H1 (cell line): Measurements from ENCODE around the gene ZNF665. TPM values are rescaled to one million over a fixed set of nuclear protein-coding genes. Genes with fewer than 3 reads are reported as not detected.

Experiments used
- CTCF ChIA-PET: fragments of 300-600 bp; sonication (Branson Sonifier 250); formaldehyde crosslinking; loops from one replicate; lab custom pipeline; 2021; ENCODE audit not compliant: partially characterized antibody; lab: Charles Lee
- POLR2A ChIA-PET: fragments of 300-600 bp; sonication (Branson Sonifier 250); formaldehyde crosslinking; loops from one replicate; lab custom pipeline; 2021; ENCODE audit warnings: inconsistent platforms; ENCODE audit not compliant: partially characterized antibody; lab: Charles Lee
- DNase-seq, 2 experiments: peaks; one replicate each; pipeline versions ENCODE4 v3.0.0 to v3.0.0-alpha.2; 2010 to 2022; ENCODE audit warnings: low spot score in 2 of 2, low read depth in 1 of 2, mixed read lengths in 1 of 2
- FAIRE-seq: peaks from 2 replicates; lab custom pipeline; 2011; peaks lifted over from hg19 to GRCh38; lab: Jason Lieb, UNC
- H2AFZ ChIP-seq: 2 replicates; pipeline ENCODE4 v1.8.1; 2012; ENCODE audit warnings: low read length, inconsistent platforms
- H2AK5ac ChIP-seq: 2 replicates; pipeline ENCODE4 v1.6.1; 2013; ENCODE audit warnings: low read depth, low read length
- H2BK120ac ChIP-seq: replicated peaks from 2 replicates; pipeline ENCODE3; 2013; ENCODE audit warnings: low read depth, low read length, inconsistent platforms
- H2BK12ac ChIP-seq: 2 replicates; pipeline ENCODE4 v1.6.1; 2013; ENCODE audit warnings: low read depth, low read length
- H2BK15ac ChIP-seq: 2 replicates; pipeline ENCODE4 v1.6.1; 2013; ENCODE audit warnings: low read length
- H2BK20ac ChIP-seq: 2 replicates; pipeline ENCODE4 v1.6.1; 2013; ENCODE audit warnings: low read length
- H2BK5ac ChIP-seq: 2 replicates; pipeline ENCODE4 v1.6.1; 2013; ENCODE audit warnings: low read depth, low read length
- H3K14ac ChIP-seq: 2 replicates; pipeline ENCODE4 v1.6.1; 2013; ENCODE audit warnings: inconsistent platforms; ENCODE audit not compliant: insufficient read length
- H3K18ac ChIP-seq: 2 replicates; pipeline ENCODE4 v1.6.1; 2013; ENCODE audit warnings: low read length; ENCODE audit errors: extremely low read depth
- H3K23ac ChIP-seq: 2 replicates; pipeline ENCODE4 v1.6.1; 2013; ENCODE audit warnings: inconsistent platforms; ENCODE audit not compliant: insufficient read length
- H3K23me2 ChIP-seq: 2 replicates; pipeline ENCODE4 v1.6.1; 2013; ENCODE audit warnings: low read depth, low read length
- H3K27ac ChIP-seq: 2 replicates; pipeline ENCODE4 v1.6.1; 2011; ENCODE audit warnings: low read depth, low read length, inconsistent platforms
- H3K27me3 ChIP-seq, 4 experiments: replicated peaks in 1 of 4; 1 replicate in 1 of 4; 2 replicates in 3 of 4; pipeline versions ENCODE4 v1.6.1 to v1.8.1; 2011 to 2013; ENCODE audit warnings: low read length in 3 of 4, mild to moderate bottlenecking in 3 of 4, inconsistent platforms in 2 of 4, mixed read lengths in 2 of 4, moderate library complexity in 1 of 4; ENCODE audit not compliant: control insufficient read depth in 3 of 4, insufficient read depth in 3 of 4; ENCODE audit errors: extremely low read depth in 1 of 4
- H3K36me3 ChIP-seq, 4 experiments: 2 replicates each; pipeline versions ENCODE4 v1.6.1 to v1.8.1; 2011 to 2013; ENCODE audit warnings: mild to moderate bottlenecking in 4 of 4, low read length in 3 of 4, moderate library complexity in 2 of 4, control low read depth in 1 of 4, inconsistent platforms in 1 of 4; ENCODE audit not compliant: insufficient read depth in 4 of 4, control insufficient read depth in 2 of 4
- H3K4ac ChIP-seq: replicated peaks from 2 replicates; pipeline ENCODE3; 2013; ENCODE audit warnings: low read length, low read depth, mixed read lengths, inconsistent platforms; ENCODE audit not compliant: insufficient read length
- H3K4me1 ChIP-seq, 4 experiments: replicated peaks in 1 of 4; 1 replicate in 1 of 4; 2 replicates in 3 of 4; pipeline versions ENCODE4 v1.6.1 to v1.8.1; 2011 to 2013; ENCODE audit warnings: low read length in 3 of 4, inconsistent platforms in 2 of 4, mixed read lengths in 1 of 4; ENCODE audit not compliant: insufficient read depth in 4 of 4, control insufficient read depth in 3 of 4
- H3K4me2 ChIP-seq, 2 experiments: 2 replicates each; pipeline versions ENCODE4 v1.6.1 to v1.8.1; 2011 to 2013; ENCODE audit warnings: low read depth in 2 of 2, low read length in 2 of 2, control low read depth in 1 of 2, inconsistent platforms in 1 of 2, mild to moderate bottlenecking in 1 of 2; ENCODE audit not compliant: insufficient read depth in 1 of 2
- H3K4me3 ChIP-seq, 4 experiments: fragments of 200-600, 300-600 bp in 1 of 4; sonication (generic), shearing (Covaris generic), sonication (Bioruptor Twin) in 1 of 4; 2 replicates each; pipeline versions ENCODE4 v1.5.1 to v1.8.1; 2011 to 2016; ENCODE audit warnings: low read length in 4 of 4, low read depth in 3 of 4, control low read depth in 2 of 4, inconsistent platforms in 2 of 4, mild to moderate bottlenecking in 2 of 4, mixed read lengths in 1 of 4, moderate library complexity in 1 of 4; ENCODE audit not compliant: insufficient read depth in 2 of 4; ENCODE audit errors: extremely low read depth in 1 of 4
- H3K56ac ChIP-seq: replicated peaks from 2 replicates; pipeline ENCODE3; 2013; ENCODE audit warnings: low read depth, mild to moderate bottlenecking, mixed read lengths, low read length, inconsistent platforms; ENCODE audit not compliant: insufficient read length
- H3K79me1 ChIP-seq: 2 replicates; pipeline ENCODE4 v1.6.1; 2013; ENCODE audit warnings: low read depth, low read length, control low read depth
- H3K79me2 ChIP-seq, 2 experiments: 2 replicates each; pipeline versions ENCODE4 v1.6.1 to v1.8.1; 2012 to 2013; ENCODE audit warnings: low read length in 2 of 2, mild to moderate bottlenecking in 2 of 2, inconsistent platforms in 1 of 2; ENCODE audit not compliant: insufficient read depth in 2 of 2, control insufficient read depth in 1 of 2
- H3K9ac ChIP-seq, 4 experiments: replicated peaks in 1 of 4; 1 replicate in 1 of 4; 2 replicates in 3 of 4; pipeline versions ENCODE4 v1.6.1 to v1.8.1; 2011 to 2013; ENCODE audit warnings: low read depth in 3 of 4, low read length in 3 of 4, control low read depth in 2 of 4, mild to moderate bottlenecking in 2 of 4, moderate library complexity in 2 of 4, inconsistent platforms in 1 of 4; ENCODE audit errors: extremely low read depth in 1 of 4
- H3K9me3 ChIP-seq, 2 experiments: 2 replicates each; pipeline versions ENCODE4 v1.6.1 to v1.8.1; 2012 to 2013; ENCODE audit warnings: mild to moderate bottlenecking in 2 of 2, moderate library complexity in 2 of 2, control low read depth in 1 of 2, inconsistent platforms in 1 of 2, low read depth in 1 of 2, low read length in 1 of 2, mixed read lengths in 1 of 2; ENCODE audit not compliant: insufficient read depth in 2 of 2
- H4K20me1 ChIP-seq, 2 experiments: replicated peaks in 1 of 2; 2 replicates each; pipeline versions ENCODE3 to v1.8.1; 2011 to 2013; ENCODE audit warnings: inconsistent platforms in 2 of 2, low read length in 2 of 2, mild to moderate bottlenecking in 1 of 2; ENCODE audit not compliant: insufficient read depth in 2 of 2, control insufficient read depth in 1 of 2
- H4K5ac ChIP-seq: 2 replicates; pipeline ENCODE4 v1.6.1; 2013; ENCODE audit warnings: low read length, low read depth, mixed read lengths, inconsistent platforms; ENCODE audit not compliant: insufficient read length
- H4K8ac ChIP-seq: 2 replicates; pipeline ENCODE4 v1.8.0; 2013; ENCODE audit warnings: mild to moderate bottlenecking, moderate library complexity, low read length, inconsistent platforms; ENCODE audit not compliant: insufficient read depth; ENCODE audit errors: extremely low read depth
- H4K91ac ChIP-seq: replicated peaks from 2 replicates; pipeline ENCODE3; 2013; ENCODE audit warnings: low read length, mixed read lengths, inconsistent platforms; ENCODE audit not compliant: insufficient read length
- BRCA1 ChIP-seq: IDR thresholded peaks from 2 replicates; pipeline ENCODE4 v1.6.1; 2012; ENCODE audit warnings: low read depth, low read length, improper control_type of control experiment
- HDAC6 ChIP-seq: IDR thresholded peaks from one replicate; pipeline ENCODE4 v1.7.1; 2012; ENCODE audit warnings: low read depth, mild to moderate bottlenecking, inconsistent platforms, low read length, moderate library complexity
- KDM4A ChIP-seq: IDR thresholded peaks from one replicate; pipeline ENCODE4 v1.7.1; 2012; ENCODE audit warnings: low read depth, mild to moderate bottlenecking, moderate library complexity, low read length, inconsistent platforms; ENCODE audit not compliant: severe bottlenecking
- RBBP5 ChIP-seq: IDR thresholded peaks from 2 replicates; pipeline ENCODE4 v1.7.1; 2012; ENCODE audit warnings: low read depth, mild to moderate bottlenecking, inconsistent platforms, low read length, moderate library complexity, borderline replicate concordance
- RXRA ChIP-seq: IDR thresholded peaks from 2 replicates; pipeline ENCODE4 v1.6.1; 2011; ENCODE audit warnings: low read depth, mild to moderate bottlenecking, low read length, moderate library complexity; ENCODE audit not compliant: insufficient read depth
- SIRT6 ChIP-seq: IDR thresholded peaks from one replicate; pipeline ENCODE4 v1.7.1; 2012; ENCODE audit warnings: low read length, inconsistent platforms
- SIX5 ChIP-seq: IDR thresholded peaks from 2 replicates; pipeline ENCODE4 v1.6.1; 2011; ENCODE audit warnings: mild to moderate bottlenecking, low read depth, low read length
- ZNF274 ChIP-seq: IDR thresholded peaks from 2 replicates; pipeline ENCODE4 v1.7.0; 2012; ENCODE audit warnings: low read length, borderline replicate concordance; ENCODE audit errors: extremely low read depth
- WGBS, 2 experiments: shearing (Covaris generic) in 1 of 2; methylation state at CpG; one replicate each; pipeline versions ENCODE4 v1.1.6 to v1.1.7; 2013 to 2015; ENCODE audit warnings: low lambda C conversion rate in 2 of 2, mixed read lengths in 2 of 2, inconsistent platforms in 1 of 2, low coverage in 1 of 2, missing lambda C conversion rate in 1 of 2; ENCODE audit not compliant: insufficient replicate concordance in 2 of 2, insufficient coverage in 1 of 2, insufficient read length in 1 of 2; ENCODE audit errors: extremely low coverage in 1 of 2, missing lambda C conversion rate in 1 of 2; 5-methylcytosine and 5-hydroxymethylcytosine counted together
- polyA plus RNA-seq, 7 experiments: library from polyadenylated mRNA; depleted of rRNA in 3 of 7; stranded (reverse) in 5 of 7; unstranded in 2 of 7; fragments of >200 nt in 5 of 7; fragments of 200-250 nt in 2 of 7; gene quantifications; 1 replicate in 5 of 7; 2 replicates in 1 of 7; 4 replicates in 1 of 7; pipeline versions ENCODE4 v1.2.1 to v1.2.3, GENCODE V29; 2011 to 2013; ENCODE audit warnings: missing spikeins in 2 of 7, mixed read lengths in 2 of 7
- total RNA-seq: library from RNA; stranded (reverse); fragmentation: NEBNext Ultra II Directional; extraction: Animal tissue kit (Norgen Biotek cat#: 25700); gene quantifications from 2 replicates; pipeline ENCODE4 v1.2.1, GENCODE V29; 2021

Gene ZNF665
- total and polyA plus RNA-seq, 2 of the 8 experiments (the other 6 are each of a cell fraction or from before 2014, with no cell fraction given), result 2.4 to 6.4 TPM

DNA sequence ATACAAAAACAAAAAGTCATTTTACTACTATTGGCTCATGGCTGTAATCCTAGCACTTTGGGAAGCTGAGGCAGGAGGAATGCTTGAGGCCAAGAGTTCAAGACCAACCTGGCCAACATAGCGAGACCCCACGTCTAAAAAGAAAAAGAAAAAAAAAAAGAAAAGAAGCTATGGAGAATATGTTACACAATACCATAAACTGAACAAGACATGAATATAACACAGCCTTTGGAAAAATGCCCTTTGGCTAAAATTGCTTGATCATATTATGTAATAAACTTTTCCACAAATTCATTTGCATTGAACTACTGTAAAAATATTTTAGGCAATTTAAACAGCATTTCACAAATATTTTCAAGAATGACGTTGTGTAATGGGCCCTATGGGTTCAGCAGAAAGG, 56.7 kb downstream of the ZNF665 start:
- Histone ChIP-seq H3K9me3 (peaks cover 26 to 31% of the 10 kb centered on the region in 2 experiments), H4K8ac (no peak overlapping the region), H2BK15ac (no peak overlapping the region), H3K23ac (no peak overlapping the region), H2BK120ac (no peak overlapping the region), H4K20me1 (peaks cover 1 to 3% of the 10 kb centered on the region in 2 experiments), H2AFZ (no peak overlapping the region), H4K5ac (no peak overlapping the region), H3K23me2 (peaks cover 9% of the 10 kb centered on the region), H4K91ac (no peak overlapping the region), H3K9ac (no peak overlapping the region), H3K14ac (no peak overlapping the region), H3K4me2 (no peak overlapping the region), H2AK5ac (no peak overlapping the region), H3K79me2 (no peaks in the 10 kb centered on the region), H3K18ac (no peak overlapping the region), H3K27ac (no peak overlapping the region), H2BK20ac (no peak overlapping the region), H3K27me3 (peaks cover 0 to 4% (median 4%) of the 10 kb centered on the region in 4 experiments; a peak in 4 of 7 replicates), H3K4ac (no peak overlapping the region), H3K4me1 (peaks cover 0 to 6% (median 2%) of the 10 kb centered on the region in 4 experiments; a peak in 5 of 7 replicates), H2BK5ac (no peak overlapping the region), H3K56ac (no peak overlapping the region), H3K4me3 (no peak overlapping the region), H3K36me3 (peaks cover 1 to 16% (median 9%) of the 10 kb centered on the region in 4 experiments; a peak in 6 of 8 replicates), H3K79me1 (no peaks in the 10 kb centered on the region), H2BK12ac (no peak overlapping the region)
- 97% methylated on average over 3 of the region's 3 CpGs; no CpG with 5 or more reads in 1 of the 2 experiments for WGBS, 2 experiments
- FAIRE-seq (no peak), DNase-seq (no peak)
- ChIA-PET POLR2A (no interaction called here), CTCF (interaction anchor here (0.9 kb wide), 1 partner anchor 48 kb away, joined by 3 read pairs; no protein-coding TSS in a partner anchor)
- no peak for TF ChIP-seq HDAC6
- no peak for TF ChIP-seq BRCA1
- no peak for TF ChIP-seq SIRT6
- TF ChIP-seq ZNF274, result no peak
- TF ChIP-seq RXRA, result no peak
- no peak for TF ChIP-seq SIX5
- no peak for TF ChIP-seq RBBP5
- TF ChIP-seq KDM4A, result no peak
